ENCODE results near the gene EEF1A2. TPM values are rescaled to one million over a fixed set of nuclear protein-coding genes. Genes with fewer than 3 reads are reported as not detected.

The EEF1A2 gene
- total RNA-seq, 1 experiment from 2014 or later: 359 TPM

GRCh38 chr20:63533388-63533787 lies 34.5 kb upstream of the EEF1A2 start:
- peak overlapping the region; percentile 63 for H3K27ac Mint-ChIP-seq (ENCODE audit: unreplicated experiment)
- no peak for DNase-seq
- CTCF ChIA-PET: no interaction called here
- intact Hi-C loops (cut with micrococcal nuclease; ENCODE audit: unreplicated experiment): no loop called here
- peak overlapping the region; percentile 66 for H3K4me3 Mint-ChIP-seq (ENCODE audit: low read depth, unreplicated experiment)
- no peaks in the 10 kb centered on the region for H3K27me3 Mint-ChIP-seq (ENCODE audit: unreplicated experiment)
- TF ChIP-seq, protein P1, sequence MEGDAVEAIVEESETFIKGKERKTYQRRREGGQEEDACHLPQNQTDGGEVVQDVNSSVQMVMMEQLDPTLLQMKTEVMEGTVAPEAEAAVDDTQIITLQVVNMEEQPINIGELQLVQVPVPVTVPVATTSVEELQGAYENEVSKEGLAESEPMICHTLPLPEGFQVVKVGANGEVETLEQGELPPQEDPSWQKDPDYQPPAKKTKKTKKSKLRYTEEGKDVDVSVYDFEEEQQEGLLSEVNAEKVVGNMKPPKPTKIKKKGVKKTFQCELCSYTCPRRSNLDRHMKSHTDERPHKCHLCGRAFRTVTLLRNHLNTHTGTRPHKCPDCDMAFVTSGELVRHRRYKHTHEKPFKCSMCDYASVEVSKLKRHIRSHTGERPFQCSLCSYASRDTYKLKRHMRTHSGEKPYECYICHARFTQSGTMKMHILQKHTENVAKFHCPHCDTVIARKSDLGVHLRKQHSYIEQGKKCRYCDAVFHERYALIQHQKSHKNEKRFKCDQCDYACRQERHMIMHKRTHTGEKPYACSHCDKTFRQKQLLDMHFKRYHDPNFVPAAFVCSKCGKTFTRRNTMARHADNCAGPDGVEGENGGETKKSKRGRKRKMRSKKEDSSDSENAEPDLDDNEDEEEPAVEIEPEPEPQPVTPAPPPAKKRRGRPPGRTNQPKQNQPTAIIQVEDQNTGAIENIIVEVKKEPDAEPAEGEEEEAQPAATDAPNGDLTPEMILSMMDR (IDR thresholded peaks at IDR 0.05; ENCODE audit: unreplicated experiment): no peak
- H3K9me3 Mint-ChIP-seq (ENCODE audit: low read depth, unreplicated experiment): no peaks in the 10 kb centered on the region
- peaks cover 87% of the 10 kb centered on the region for H3K36me3 Mint-ChIP-seq (ENCODE audit: insufficient read depth, unreplicated experiment)
- H3K4me1 Mint-ChIP-seq (ENCODE audit: low read depth, unreplicated experiment): peaks cover 52% of the 10 kb centered on the region
- no TSS peak for BruUV-seq (replicated peaks)

GRCh38 chr20:63532449-63532971 lies 33.6 kb upstream of the EEF1A2 start:
- Mint-ChIP-seq H3K36me3 (ENCODE audit: insufficient read depth, unreplicated experiment) (peaks cover 79% of the 10 kb centered on the region), H3K9me3 (ENCODE audit: low read depth, unreplicated experiment) (no peaks in the 10 kb centered on the region), H3K27ac (ENCODE audit: unreplicated experiment) (peak overlapping the region; percentile 63), H3K27me3 (ENCODE audit: unreplicated experiment) (no peaks in the 10 kb centered on the region), H3K4me1 (ENCODE audit: low read depth, unreplicated experiment) (peaks cover 52% of the 10 kb centered on the region), H3K4me3 (ENCODE audit: low read depth, unreplicated experiment) (peak overlapping the region; percentile 1)
- no peak for DNase-seq
- CTCF ChIA-PET: no interaction called here
- intact Hi-C loops (cut with micrococcal nuclease; ENCODE audit: unreplicated experiment): no loop called here
- BruUV-seq (replicated peaks): no TSS peak
- TF ChIP-seq, protein P1 (IDR thresholded peaks at IDR 0.05; ENCODE audit: unreplicated experiment): no peak

- no peak for DNase-seq
- Mint-ChIP-seq H3K4me3 (ENCODE audit: low read depth, unreplicated experiment) (peak overlapping the region; percentile 1), H3K36me3 (ENCODE audit: insufficient read depth, unreplicated experiment) (peaks cover 78% of the 10 kb centered on the region), H3K9me3 (ENCODE audit: low read depth, unreplicated experiment) (no peaks in the 10 kb centered on the region), H3K27me3 (ENCODE audit: unreplicated experiment) (no peaks in the 10 kb centered on the region), H3K4me1 (ENCODE audit: low read depth, unreplicated experiment) (peaks cover 46% of the 10 kb centered on the region), H3K27ac (ENCODE audit: unreplicated experiment) (peak overlapping the region; percentile 4)
- TF ChIP-seq, protein P1 (IDR thresholded peaks at IDR 0.05; ENCODE audit: unreplicated experiment): no peak
- BruUV-seq (replicated peaks): no TSS peak
- intact Hi-C loops (cut with micrococcal nuclease; ENCODE audit: unreplicated experiment): no loop called here
- CTCF ChIA-PET: no interaction called here
Measured at GRCh38 chr20:63531686-63532448, 33.0 kb upstream of the EEF1A2 start.

GRCh38 chr20:63530788-63531160 lies 31.9 kb upstream of the EEF1A2 start:
- TF ChIP-seq, protein P1 (IDR thresholded peaks at IDR 0.05; ENCODE audit: unreplicated experiment): no peak
- Mint-ChIP-seq H3K27ac (ENCODE audit: unreplicated experiment) (no peak overlapping the region), H3K36me3 (ENCODE audit: insufficient read depth, unreplicated experiment) (peaks cover 80% of the 10 kb centered on the region), H3K4me3 (ENCODE audit: low read depth, unreplicated experiment) (no peak overlapping the region), H3K9me3 (ENCODE audit: low read depth, unreplicated experiment) (no peaks in the 10 kb centered on the region), H3K27me3 (ENCODE audit: unreplicated experiment) (no peaks in the 10 kb centered on the region), H3K4me1 (ENCODE audit: low read depth, unreplicated experiment) (peaks cover 37% of the 10 kb centered on the region)
- BruUV-seq (replicated peaks): no TSS peak
- DNase-seq: peak; percentile 6
- intact Hi-C loops (cut with micrococcal nuclease; ENCODE audit: unreplicated experiment): no loop called here
- CTCF ChIA-PET: no interaction called here
